Muscle of arm (tissue), 14 donors: ENCODE results near the gene EPYC. TPM values are rescaled to one million over a fixed set of nuclear protein-coding genes. Genes with fewer than 3 reads are reported as not detected.

Experiments
- DNase-seq: peaks from one replicate; pipeline ENCODE4 v3.0.0-alpha.2; 2013
- long read RNA-seq, 11 donors: transcript quantifications; one replicate each; lab custom pipeline, GENCODE V29; 2026
- polyA plus RNA-seq, 12 donors: library from polyadenylated mRNA; unstranded; fragments of 120-200 nt; gene quantifications; one replicate each; pipeline ENCODE4 v1.2.1, GENCODE V29; 2013; ENCODE audit not compliant: insufficient read length in 12 of 12

EPYC gene
- under 1 TPM in 1 of 12 donors, not detected in 11; 0.14 TPM for polyA plus RNA-seq
- long read RNA-seq, donor 1 = 0 reads
- long read RNA-seq, donor 2 = 0 reads
- long read RNA-seq, donor 3 = 0 reads
- long read RNA-seq, donor 4 = 0 reads
- long read RNA-seq, donor 5 = 0 reads
- long read RNA-seq, donor 6 = 0 reads
- long read RNA-seq, donor 7 = 0 reads
- long read RNA-seq, donor 8 = 0 reads
- long read RNA-seq, donor 9 = 0 reads
- long read RNA-seq, donor 10 = 0 reads
- long read RNA-seq, donor 11 = 0 reads

GRCh38 chr12:91004872-91005271 lies at the start of gene EPYC:
TSS of gene EPYC (minus strand) at chr12:91004972. CDS start at chr12:91002565, 2,407 bp downstream.
- no peak for DNase-seq

- DNase-seq = peak; percentile 95
Observed at GRCh38 chr12:91053951-91054715, 49.4 kb upstream of the EPYC start.

GRCh38 chr12:91052026-91052425 lies 47.3 kb upstream of the EPYC start:
- no peak for DNase-seq

- no peak for DNase-seq
Observed at GRCh38 chr12:91044586-91044985, 39.8 kb upstream of the EPYC start.

GRCh38 chr12:91043408-91043807 lies 38.6 kb upstream of the EPYC start:
- DNase-seq = no peak

- no peak for DNase-seq
Observed at GRCh38 chr12:91040096-91040755, 35.5 kb upstream of the EPYC start.

GRCh38 chr12:91037276-91037675 lies 32.5 kb upstream of the EPYC start:
- no peak for DNase-seq

GRCh38 chr12:91033251-91033650 lies 28.5 kb upstream of the EPYC start:
- DNase-seq = no peak

- DNase-seq = no peak
Observed at GRCh38 chr12:91023326-91024004, 18.7 kb upstream of the EPYC start.

- DNase-seq = no peak
Observed at GRCh38 chr12:91021076-91021475, 16.3 kb upstream of the EPYC start.

- DNase-seq = no peak
Observed at GRCh38 chr12:91019455-91019854, 14.7 kb upstream of the EPYC start.

GRCh38 chr12:91017511-91018263 lies 12.9 kb upstream of the EPYC start:
- DNase-seq = no peak

GRCh38 chr12:91017043-91017442 lies 12.3 kb upstream of the EPYC start:
- peak; percentile 31 for DNase-seq

- DNase-seq = no peak
Observed at GRCh38 chr12:91009319-91009950, 4.7 kb upstream of the EPYC start.

GRCh38 chr12:91007531-91008290 lies 2.9 kb upstream of the EPYC start:
- DNase-seq = no peak

GRCh38 chr12:91003737-91004136 lies 1.0 kb downstream of the EPYC start:
- DNase-seq = no peak

- no peak for DNase-seq
Observed at GRCh38 chr12:91001306-91001705, 3.5 kb downstream of the EPYC start.

GRCh38 chr12:90999966-91000365 lies 4.8 kb downstream of the EPYC start:
- no peak for DNase-seq

- DNase-seq = no peak
Observed at GRCh38 chr12:90999527-90999926, 5.2 kb downstream of the EPYC start.

GRCh38 chr12:90995010-90995409 lies 9.8 kb downstream of the EPYC start:
- DNase-seq = no peak
